Colonic mucosa (tissue), 4 donors: ENCODE results near the gene TAF9B. TPM values are rescaled to one million over a fixed set of nuclear protein-coding genes. Genes with fewer than 3 reads are reported as not detected.
A peak's percentile ranks its signal among the peaks of the same experiment; 100 is the strongest.
"Not testable (repeated sequence)": the region's sequence is repeated elsewhere in the genome, so short reads cannot be mapped to it uniquely, and the experiment has no call there.

Experiments used
- DNase-seq: peaks from one replicate; pipeline ENCODE4 v3.0.0-alpha.2; 2020
- H3K27ac ChIP-seq: fragments of 200-600 bp; one replicate; pipeline ENCODE4 v1.8.0; 2021
- H3K27me3 ChIP-seq: fragments of 200-600 bp; one replicate; pipeline ENCODE4 v1.8.0; 2021
- H3K36me3 ChIP-seq: fragments of 200-600 bp; one replicate; pipeline ENCODE4 v1.8.0; 2021
- H3K4me1 ChIP-seq: fragments of 200-600 bp; one replicate; pipeline ENCODE4 v1.8.0; 2021; ENCODE audit warnings: mild to moderate bottlenecking
- H3K4me3 ChIP-seq: fragments of 200-600 bp; one replicate; pipeline ENCODE4 v1.8.0; 2021
- H3K9ac ChIP-seq, 2 donors: one replicate each; pipeline ENCODE4 v1.7.0; 2013; ENCODE audit warnings: control low read depth in 2 of 2, low read depth in 2 of 2, low read length in 2 of 2
- H3K9me3 ChIP-seq: fragments of 200-600 bp; one replicate; pipeline ENCODE4 v1.8.0; 2021
- CTCF ChIP-seq: fragments of 200-600 bp; IDR thresholded peaks from one replicate; pipeline ENCODE4 v1.8.0; 2022; ENCODE audit warnings: antibody characterized with exemption, mild to moderate bottlenecking
- intact Hi-C: fragments of 100-400 bp; cut with DNase I; formaldehyde crosslinking; loops from one replicate; pipeline ENCODE4 v1.14.1; 2022
- total RNA-seq, 2 donors: library from RNA; stranded (reverse); fragmentation: NEBNext Ultra II Directional in 1 of 2; extraction: Animal tissue kit (Norgen Biotek cat#: 25700) in 1 of 2; gene quantifications; one replicate each; pipeline ENCODE4 v1.2.1, GENCODE V29; 2021
- donor health status: healthy.
- donor health status: DM: no; HTN: no; CAD: no.
- donor health status: DM: no; HTN: no; CAD: no.

TAF9B gene
- total RNA-seq, 2 donors from 2014 or later, result 5.8 to 6.3 TPM

- TF ChIP-seq CTCF, result no peak
- H3K4me3 ChIP-seq, result no peak overlapping the region
- no peak overlapping the region for H3K9ac ChIP-seq
- H3K9me3 ChIP-seq, result no peaks in the 10 kb centered on the region
- intact Hi-C loops, result no loop called here
- no peak for DNase-seq
- H3K36me3 ChIP-seq, result no peaks in the 10 kb centered on the region
- no peaks in the 10 kb centered on the region for H3K4me1 ChIP-seq
- H3K27ac ChIP-seq, result no peak overlapping the region
- H3K27me3 ChIP-seq, result no peaks in the 10 kb centered on the region
Observed at GRCh38 chrX:78129714-78130113, 9.7 kb downstream of the TAF9B start.

- intact Hi-C loops, H3K36me3 ChIP-seq, H3K27ac ChIP-seq, H3K9me3 ChIP-seq, DNase-seq, H3K9ac ChIP-seq, H3K4me3 ChIP-seq, H3K4me1 ChIP-seq, H3K27me3 ChIP-seq: not testable (repeated sequence)
Observed at GRCh38 chrX:78125781-78126180, 13.7 kb downstream of the TAF9B start.

- Histone ChIP-seq H3K4me3 (no peak overlapping the region), H3K36me3 (peaks cover 3% of the 10 kb centered on the region), H3K9ac (no peak overlapping the region), H3K9me3 (no peaks in the 10 kb centered on the region), H3K4me1 (no peaks in the 10 kb centered on the region), H3K27me3 (no peaks in the 10 kb centered on the region), H3K27ac (no peak overlapping the region)
- TF ChIP-seq CTCF, result no peak
- intact Hi-C loops, result no loop called here
- DNase-seq, result no peak
Observed at GRCh38 chrX:78125148-78125547, 14.3 kb downstream of the TAF9B start.

- no peak overlapping the region for H3K4me3 ChIP-seq
- intact Hi-C loops, result no loop called here
- no peaks in the 10 kb centered on the region for H3K4me1 ChIP-seq
- no peaks in the 10 kb centered on the region for H3K9me3 ChIP-seq
- no peaks in the 10 kb centered on the region for H3K27me3 ChIP-seq
- no peak overlapping the region for H3K9ac ChIP-seq
- TF ChIP-seq CTCF, result no peak
- H3K27ac ChIP-seq, result no peak overlapping the region
- H3K36me3 ChIP-seq, result peaks cover 3% of the 10 kb centered on the region
- DNase-seq, result no peak
Observed at GRCh38 chrX:78124307-78124706, 15.1 kb downstream of the TAF9B start.

GRCh38 chrX:78123190-78123589, 16.3 kb downstream of the TAF9B start:
- no peak overlapping the region for H3K4me3 ChIP-seq
- no peaks in the 10 kb centered on the region for H3K27me3 ChIP-seq
- no peak overlapping the region for H3K9ac ChIP-seq
- DNase-seq, result no peak
- H3K9me3 ChIP-seq, result no peaks in the 10 kb centered on the region
- TF ChIP-seq CTCF, result no peak
- intact Hi-C loops, result no loop called here
- no peaks in the 10 kb centered on the region for H3K4me1 ChIP-seq
- no peak overlapping the region for H3K27ac ChIP-seq
- H3K36me3 ChIP-seq, result peaks cover 3% of the 10 kb centered on the region

- intact Hi-C loops, result no loop called here
Observed at GRCh38 chrX:78119521-78120227, 19.8 kb downstream of the TAF9B start.

More at GRCh38 chrX:78119521-78120227, 19.8 kb downstream of the TAF9B start:
- H3K9me3 ChIP-seq, result no peaks in the 10 kb centered on the region
- H3K9ac ChIP-seq, result no peak overlapping the region
- H3K27me3 ChIP-seq, result no peaks in the 10 kb centered on the region
- peaks cover 8% of the 10 kb centered on the region for H3K36me3 ChIP-seq
- no peaks in the 10 kb centered on the region for H3K4me1 ChIP-seq
- H3K4me3 ChIP-seq, result no peak overlapping the region
- TF ChIP-seq CTCF, result peak; percentile 17
- DNase-seq, result no peak
- H3K27ac ChIP-seq, result no peak overlapping the region
